Esophagus squamous epithelium (tissue), 4 donors: Measurements from ENCODE around the gene ZCCHC7.

Source experiments
- CTCF ChIP-seq, 6 experiments: fragments of 450-650 bp in 4 of 6; fragments of 200-600 bp in 2 of 6; sonication (generic) in 2 of 6; IDR thresholded peaks; one replicate each; pipeline ENCODE4 v1.5.1; 2016 to 2019; ENCODE audit warnings: antibody characterized with exemption in 6 of 6, mild to moderate bottlenecking in 4 of 6, moderate library complexity in 4 of 6
- POLR2A ChIP-seq, 4 donors: fragments of 450-650 bp; IDR thresholded peaks; one replicate each; pipeline ENCODE4 v1.6.1; 2017; ENCODE audit warnings: antibody characterized with exemption in 4 of 4, mild to moderate bottlenecking in 4 of 4, moderate library complexity in 3 of 4

DNA sequence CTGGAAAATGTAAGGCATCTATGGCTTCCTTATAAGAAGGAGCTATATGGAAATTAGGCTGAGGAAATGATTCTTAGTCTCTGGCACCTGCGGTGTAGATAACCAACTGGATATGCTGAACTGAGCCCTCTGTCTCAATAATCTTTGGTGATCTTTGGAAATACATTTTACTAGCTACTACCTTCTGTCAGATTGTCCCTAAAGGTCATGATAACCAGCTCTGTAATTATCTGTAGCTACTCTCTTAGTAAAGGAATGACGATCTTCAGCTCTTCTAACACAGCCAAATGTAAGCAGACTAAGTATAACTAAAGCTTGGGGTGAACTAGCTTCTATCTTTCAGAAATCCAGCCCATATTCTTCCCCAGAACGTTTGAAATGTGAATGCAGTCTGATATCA, 177.2 kb downstream of the ZCCHC7 start:
- no peak for TF ChIP-seq POLR2A (IDR thresholded peaks at IDR 0.05)
- no peak for TF ChIP-seq CTCF (IDR thresholded peaks at IDR 0.05)
